Neuronal stem cell (in vitro differentiated cells): ENCODE results near the gene NSUN2.

ENCODE experiments used
- DNase-seq: peaks from one replicate; pipeline ENCODE4 v3.0.0-alpha.2; 2013; ENCODE audit warnings: low spot score
- H2AFZ ChIP-seq: one replicate; pipeline ENCODE4 v1.6.1; 2013; ENCODE audit warnings: mild to moderate bottlenecking, low read length, inconsistent platforms
- H2AK5ac ChIP-seq: 2 replicates; pipeline ENCODE4 v1.6.1; 2013; ENCODE audit warnings: low read depth, mild to moderate bottlenecking, inconsistent platforms, low read length, moderate library complexity, mixed read lengths
- H2BK120ac ChIP-seq: 2 replicates; pipeline ENCODE4 v1.6.1; 2013; ENCODE audit warnings: low read depth, mild to moderate bottlenecking, inconsistent platforms, low read length, moderate library complexity, mixed read lengths
- H2BK12ac ChIP-seq: one replicate; pipeline ENCODE4 v1.6.1; 2013; ENCODE audit warnings: low read length, inconsistent platforms
- H2BK15ac ChIP-seq: 2 replicates; pipeline ENCODE4 v1.6.1; 2013; ENCODE audit warnings: mild to moderate bottlenecking, low read length, inconsistent platforms, mixed read lengths
- H2BK5ac ChIP-seq: one replicate; pipeline ENCODE4 v1.6.1; 2013; ENCODE audit warnings: inconsistent platforms, mild to moderate bottlenecking, low read length, moderate library complexity
- H3K14ac ChIP-seq: one replicate; pipeline ENCODE4 v1.6.1; 2013; ENCODE audit warnings: low read length, inconsistent platforms
- H3K18ac ChIP-seq: 2 replicates; pipeline ENCODE4 v1.6.1; 2013; ENCODE audit warnings: low read length, inconsistent platforms
- H3K23ac ChIP-seq: 2 replicates; pipeline ENCODE4 v1.6.1; 2013; ENCODE audit warnings: low read depth, mild to moderate bottlenecking, mixed read lengths, low read length, inconsistent platforms; ENCODE audit not compliant: poor library complexity
- H3K27ac ChIP-seq: replicated peaks from 3 replicates; pipeline ENCODE4 v1.5.1; 2013; ENCODE audit warnings: low read length, inconsistent platforms
- H3K27me3 ChIP-seq, 3 experiments: 2 replicates each; pipeline ENCODE4 v1.6.1; 2013; ENCODE audit warnings: low read length in 3 of 3, mild to moderate bottlenecking in 2 of 3, inconsistent platforms in 1 of 3, low read depth in 1 of 3, mixed read lengths in 1 of 3, moderate library complexity in 1 of 3; ENCODE audit not compliant: control insufficient read depth in 3 of 3, insufficient read depth in 3 of 3
- H3K36me3 ChIP-seq, 2 donors: replicated peaks in 1 of 2; 2 replicates each; pipeline ENCODE4 v1.6.1; 2013; ENCODE audit warnings: low read length in 2 of 2; ENCODE audit not compliant: control insufficient read depth in 2 of 2, insufficient read depth in 2 of 2
- H3K4ac ChIP-seq: 2 replicates; pipeline ENCODE4 v1.6.1; 2013; ENCODE audit warnings: inconsistent platforms, mild to moderate bottlenecking, low read length, moderate library complexity
- H3K4me1 ChIP-seq, 2 donors: 1 replicate in 1 of 2; 2 replicates in 1 of 2; pipeline ENCODE4 v1.6.1; 2013; ENCODE audit warnings: low read length in 2 of 2, low read depth in 1 of 2; ENCODE audit not compliant: control insufficient read depth in 2 of 2, insufficient read depth in 1 of 2
- H3K4me2 ChIP-seq: one replicate; pipeline ENCODE4 v1.6.1; 2013; ENCODE audit warnings: mild to moderate bottlenecking, low read length, inconsistent platforms; ENCODE audit not compliant: insufficient read depth, poor library complexity, severe bottlenecking
- H3K4me3 ChIP-seq, 2 donors: 2 replicates each; pipeline ENCODE4 v1.5.1; 2013; ENCODE audit warnings: low read length in 2 of 2, mild to moderate bottlenecking in 2 of 2, inconsistent platforms in 1 of 2, moderate library complexity in 1 of 2
- H3K79me1 ChIP-seq: one replicate; pipeline ENCODE4 v1.6.1; 2013; ENCODE audit warnings: low read depth, mild to moderate bottlenecking, inconsistent platforms, low read length, moderate library complexity
- H3K9ac ChIP-seq: one replicate; pipeline ENCODE4 v1.6.1; 2013; ENCODE audit warnings: mild to moderate bottlenecking, low read depth, low read length, inconsistent platforms; ENCODE audit not compliant: poor library complexity
- H3K9me3 ChIP-seq, 2 donors: replicated peaks in 1 of 2; 2 replicates each; pipeline versions ENCODE3 to v1.6.1; 2013; ENCODE audit warnings: low read length in 2 of 2, mild to moderate bottlenecking in 2 of 2, inconsistent platforms in 1 of 2, low read depth in 1 of 2, mixed read lengths in 1 of 2, moderate library complexity in 1 of 2; ENCODE audit not compliant: control insufficient read depth in 2 of 2, insufficient read depth in 1 of 2
- H4K8ac ChIP-seq: one replicate; pipeline ENCODE4 v1.6.1; 2013; ENCODE audit warnings: low read depth, mild to moderate bottlenecking, inconsistent platforms, low read length, moderate library complexity
- H4K91ac ChIP-seq: one replicate; pipeline ENCODE4 v1.6.1; 2013; ENCODE audit warnings: low read length, low read depth, mild to moderate bottlenecking, inconsistent platforms; ENCODE audit not compliant: poor library complexity
- WGBS, 2 donors: extraction: QIAGEN DNeasy Blood & Tissue Kit; methylation state at CpG; one replicate each; pipeline ENCODE4 v1.1.7; 2013; ENCODE audit warnings: missing lambda C conversion rate in 2 of 2, mixed read lengths in 1 of 2; ENCODE audit not compliant: insufficient read length in 2 of 2, insufficient replicate concordance in 1 of 2; ENCODE audit errors: extremely low coverage in 2 of 2; 5-methylcytosine and 5-hydroxymethylcytosine counted together

NSUN2 gene

DNA sequence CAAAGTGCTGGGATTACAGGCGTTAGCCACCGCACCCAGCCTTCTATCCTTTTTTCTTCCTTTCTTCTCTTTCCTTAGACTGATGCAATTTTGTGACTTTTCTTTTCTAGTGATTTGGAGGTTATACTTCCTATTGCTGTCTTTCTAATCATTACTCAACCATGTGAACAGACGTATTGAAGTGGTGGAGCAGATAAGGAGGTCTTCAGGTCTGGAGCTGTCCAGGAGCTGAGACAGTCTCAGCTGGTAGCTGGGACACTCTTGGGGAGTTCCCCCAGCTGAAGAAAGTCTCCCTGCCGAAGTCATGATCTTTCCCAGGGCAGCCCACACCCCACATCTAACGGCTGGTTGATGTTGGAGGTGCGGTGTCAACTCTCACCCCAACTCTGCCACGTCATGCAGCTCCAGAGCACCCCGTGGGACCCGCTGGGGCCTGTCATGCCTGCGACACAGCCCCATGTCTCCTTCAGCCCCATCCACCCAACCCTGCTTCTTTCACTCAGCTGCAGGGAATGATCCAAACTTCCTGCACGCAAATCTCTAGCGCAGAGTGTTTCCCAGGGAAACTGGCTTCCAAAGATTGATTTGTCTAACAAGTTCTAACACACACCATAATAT, 41.1 kb downstream of the NSUN2 start:
- no peaks in the 10 kb centered on the region for H3K9me3 ChIP-seq
- no peak for DNase-seq
- no peak overlapping the region for H2BK15ac ChIP-seq

GRCh38 chr5:6590581-6590980, 42.3 kb downstream of the NSUN2 start:
- peaks cover 0 to 7% (median 0%) of the 10 kb centered on the region in 3 experiments for H3K27me3 ChIP-seq
- no peak overlapping the region for H3K18ac ChIP-seq
- no peak overlapping the region for H3K4ac ChIP-seq
- no peak overlapping the region for H2BK12ac ChIP-seq
- DNase-seq, result no peak
- no peak overlapping the region for H4K91ac ChIP-seq
- WGBS, 2 donors, result no CpG with 5 or more reads among the region's 2 CpGs
- H3K4me2 ChIP-seq, result no peak overlapping the region
- no peak overlapping the region for H3K9ac ChIP-seq
- H2AK5ac ChIP-seq, result no peak overlapping the region
- no peak overlapping the region for H4K8ac ChIP-seq
- H3K23ac ChIP-seq, result no peak overlapping the region
- no peak overlapping the region for H3K27ac ChIP-seq
- peaks cover 0 to 1% of the 10 kb centered on the region in 2 donors for H3K36me3 ChIP-seq
- H2AFZ ChIP-seq, result no peak overlapping the region
- no peaks in the 10 kb centered on the region for H3K79me1 ChIP-seq
- no peak overlapping the region for H2BK120ac ChIP-seq
- no peak overlapping the region for H2BK5ac ChIP-seq
- no peaks in the 10 kb centered on the region for H3K9me3 ChIP-seq
- H2BK15ac ChIP-seq, result no peak overlapping the region
- H3K14ac ChIP-seq, result no peak overlapping the region
- no peak overlapping the region for H3K4me3 ChIP-seq
- no peaks in the 10 kb centered on the region for H3K4me1 ChIP-seq

More for the DNA sequence above, 41.1 kb downstream of the NSUN2 start:
- Histone ChIP-seq H3K79me1 (no peaks in the 10 kb centered on the region), H3K23ac (no peak overlapping the region), H4K8ac (no peak overlapping the region), H3K36me3 (peaks cover 3 to 11% of the 10 kb centered on the region in 2 donors), H3K4me3 (no peak overlapping the region), H2AFZ (no peak overlapping the region), H3K4me2 (no peak overlapping the region), H3K27ac (no peak overlapping the region), H4K91ac (no peak overlapping the region), H3K4me1 (no peaks in the 10 kb centered on the region), H3K27me3 (no peaks in the 10 kb centered on the region), H3K9ac (no peak overlapping the region), H2BK120ac (no peak overlapping the region), H3K14ac (no peak overlapping the region), H2BK5ac (no peak overlapping the region), H2BK12ac (no peak overlapping the region), H3K18ac (no peak overlapping the region), H3K4ac (no peak overlapping the region), H2AK5ac (no peak overlapping the region)
- WGBS, 2 donors, result no CpG with 5 or more reads among the region's 12 CpGs

- H3K9ac ChIP-seq, result no peak overlapping the region
- H3K27me3 ChIP-seq, result peaks cover 0 to 39% (median 13%) of the 10 kb centered on the region in 3 experiments
- H3K4me1 ChIP-seq, result peaks cover 0 to 6% of the 10 kb centered on the region in 2 donors
- H4K8ac ChIP-seq, result no peak overlapping the region
- H3K4ac ChIP-seq, result no peak overlapping the region
- H2BK5ac ChIP-seq, result no peak overlapping the region
- no peak overlapping the region for H2BK12ac ChIP-seq
- H2AK5ac ChIP-seq, result no peak overlapping the region
- H2BK15ac ChIP-seq, result no peak overlapping the region
- WGBS, 2 donors, result no CpG with 5 or more reads among the region's 9 CpGs
- peak overlapping the region; percentile 3 for H3K23ac ChIP-seq
- no peak overlapping the region for H2AFZ ChIP-seq
- no peak overlapping the region for H2BK120ac ChIP-seq
- H3K27ac ChIP-seq, result no peak overlapping the region
- H3K4me3 ChIP-seq, result no peak overlapping the region
- DNase-seq, result no peak
- no peak overlapping the region for H3K14ac ChIP-seq
- H4K91ac ChIP-seq, result no peak overlapping the region
- H3K36me3 ChIP-seq, result no peaks in the 10 kb centered on the region
- H3K18ac ChIP-seq, result no peak overlapping the region
- H3K9me3 ChIP-seq, result no peaks in the 10 kb centered on the region
- no peaks in the 10 kb centered on the region for H3K79me1 ChIP-seq
- H3K4me2 ChIP-seq, result no peak overlapping the region
Measured at GRCh38 chr5:6587171-6587570, 45.7 kb downstream of the NSUN2 start.

DNA sequence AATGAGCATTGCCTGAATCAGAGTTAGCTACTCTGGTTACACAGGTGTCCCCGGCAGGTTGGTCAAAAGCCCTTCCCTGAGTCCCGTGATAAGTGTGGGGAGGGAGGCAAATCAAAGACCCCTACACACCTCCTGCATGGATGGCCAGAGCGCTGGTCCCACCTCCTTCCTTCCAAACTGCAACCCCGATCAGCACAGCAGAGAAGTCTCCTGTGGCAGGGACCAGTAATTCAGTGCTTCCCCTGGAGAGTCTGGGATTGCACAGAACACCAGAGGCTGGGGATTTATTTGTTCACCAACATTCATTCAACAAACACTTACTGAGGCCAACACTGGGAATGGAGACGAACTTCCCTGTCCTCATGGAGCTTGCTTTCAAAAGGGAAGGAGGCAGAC, 46.2 kb downstream of the NSUN2 start:
- Histone ChIP-seq H3K4ac (no peak overlapping the region), H3K4me2 (no peak overlapping the region), H3K36me3 (no peaks in the 10 kb centered on the region), H3K23ac (no peak overlapping the region), H3K4me3 (no peak overlapping the region), H3K9ac (no peak overlapping the region), H3K18ac (no peak overlapping the region), H2AFZ (no peak overlapping the region), H3K4me1 (peaks cover 0 to 6% of the 10 kb centered on the region in 2 donors), H3K27ac (no peak overlapping the region), H2AK5ac (no peak overlapping the region), H3K79me1 (no peaks in the 10 kb centered on the region), H2BK120ac (no peak overlapping the region), H3K9me3 (no peaks in the 10 kb centered on the region), H3K14ac (no peak overlapping the region), H2BK15ac (no peak overlapping the region), H2BK12ac (no peak overlapping the region), H4K8ac (no peak overlapping the region), H4K91ac (no peak overlapping the region), H2BK5ac (no peak overlapping the region), H3K27me3 (peaks cover 0 to 44% (median 15%) of the 10 kb centered on the region in 3 experiments)
- WGBS, 2 donors, result no CpG with 5 or more reads among the region's 5 CpGs
- DNase-seq, result no peak
